SK-N-MC (cell line): ENCODE results near the gene ERP29.
A peak's percentile ranks its signal among the peaks of the same experiment; 100 is the strongest.
"Not testable (repeated sequence)": the region's sequence is repeated elsewhere in the genome, so short reads cannot be mapped to it uniquely, and the experiment has no call there.

Source experiments
- DNase-seq: peaks from one replicate; pipeline ENCODE4 v3.0.0-alpha.2; 2011; ENCODE audit warnings: low read depth, low spot score
- H3K27ac ChIP-seq: fragments of 200-600 bp; sonication (generic); 2 replicates; pipeline ENCODE4 v1.5.1; 2016; ENCODE audit warnings: mixed run types
- H3K36me3 ChIP-seq: fragments of 200-600 bp; sonication (generic); 2 replicates; pipeline ENCODE4 v1.6.1; 2017; ENCODE audit warnings: antibody characterized with exemption, low read length, mixed read lengths; ENCODE audit not compliant: insufficient read depth
- H3K4me3 ChIP-seq: fragments of 200-600 bp; sonication (generic); 2 replicates; pipeline ENCODE4 v1.5.1; 2016
- H3K9ac ChIP-seq: fragments of 200-600 bp; sonication (generic); 2 replicates; pipeline ENCODE4 v1.8.0; 2017; ENCODE audit warnings: mixed run types, mixed read lengths; ENCODE audit not compliant: insufficient read length
- H3K9me3 ChIP-seq: fragments of 200-600 bp; sonication (generic); 2 replicates; pipeline ENCODE4 v1.6.1; 2017; ENCODE audit warnings: low read depth, mild to moderate bottlenecking, antibody characterized with exemption, low read length, moderate library complexity, mixed read lengths
- EZH2 ChIP-seq: fragments of 200-600 bp; sonication (generic); IDR thresholded peaks from one replicate; pipeline ENCODE4 v1.6.1; 2017; ENCODE audit warnings: antibody characterized with exemption
- FOXP2 ChIP-seq: optimal IDR thresholded peaks from 2 replicates; pipeline ENCODE3; 2011; ENCODE audit warnings: mild to moderate bottlenecking, moderate library complexity; ENCODE audit not compliant: insufficient read depth; ENCODE audit errors: extremely low read length, control extremely low read depth
- POLR2AphosphoS5 ChIP-seq: IDR thresholded peaks from 2 replicates; pipeline ENCODE4 v1.6.1; 2012; ENCODE audit warnings: mild to moderate bottlenecking, low read depth, low read length, borderline replicate concordance

Gene ERP29

GRCh38 chr12:112008918-112009317, 4.3 kb upstream of the ERP29 start:
- Histone ChIP-seq H3K4me3 (no peak overlapping the region), H3K36me3 (no peaks in the 10 kb centered on the region), H3K27ac (no peak overlapping the region), H3K9me3 (no peaks in the 10 kb centered on the region), H3K9ac (no peak overlapping the region)
- no peak for TF ChIP-seq POLR2AphosphoS5
- TF ChIP-seq FOXP2: no peak
- no peak for TF ChIP-seq EZH2
- no peak for DNase-seq

- H3K27ac ChIP-seq: peak overlapping the region; percentile 63
- not testable (repeated sequence) for H3K36me3 ChIP-seq, H3K9me3 ChIP-seq, H3K9ac ChIP-seq, H3K4me3 ChIP-seq, DNase-seq
Measured at GRCh38 chr12:112009596-112009995, 3.6 kb upstream of the ERP29 start.

GRCh38 chr12:112010415-112011344, 2.5 kb upstream of the ERP29 start:
- H3K27ac ChIP-seq: peak overlapping the region; percentile 63
- H3K36me3 ChIP-seq: peaks cover 10% of the 10 kb centered on the region
- no peaks in the 10 kb centered on the region for H3K9me3 ChIP-seq
- no peak overlapping the region for H3K4me3 ChIP-seq
- TF ChIP-seq EZH2 (no peak), POLR2AphosphoS5 (no peak; the same call in 1 of the 2 replicates), FOXP2 (no peak)
- H3K9ac ChIP-seq: no peak overlapping the region
- no peak for DNase-seq

- Histone ChIP-seq H3K4me3 (peak overlapping the region; percentile 99), H3K9me3 (no peaks in the 10 kb centered on the region), H3K27ac (no peak overlapping the region), H3K36me3 (peaks cover 20% of the 10 kb centered on the region), H3K9ac (peak overlapping the region; percentile 48)
- TF ChIP-seq POLR2AphosphoS5 (no peak; the same call in 1 of the 2 replicates), FOXP2 (no peak), EZH2 (no peak)
- no peak for DNase-seq
Measured at GRCh38 chr12:112011685-112012084, 1.5 kb upstream of the ERP29 start.

- TF ChIP-seq POLR2AphosphoS5 (peak; percentile 64), FOXP2 (no peak), EZH2 (no peak)
- peak overlapping the region; percentile 82 for H3K27ac ChIP-seq
Measured at GRCh38 chr12:112013601-112014402, 576 bp downstream of the ERP29 start.

GRCh38 chr12:112015938-112016337, 2.7 kb downstream of the ERP29 start:
- TF ChIP-seq EZH2 (no peak), FOXP2 (no peak), POLR2AphosphoS5 (no peak)
- DNase-seq: no peak
- H3K9ac ChIP-seq: no peak overlapping the region
- H3K27ac ChIP-seq: no peak overlapping the region
- H3K9me3 ChIP-seq: no peaks in the 10 kb centered on the region
- H3K36me3 ChIP-seq: peaks cover 60% of the 10 kb centered on the region
- H3K4me3 ChIP-seq: no peak overlapping the region

More at GRCh38 chr12:112013601-112014402, 576 bp downstream of the ERP29 start:
- Histone ChIP-seq H3K9me3 (no peaks in the 10 kb centered on the region), H3K36me3 (peaks cover 39% of the 10 kb centered on the region), H3K9ac (peak overlapping the region; percentile 77), H3K4me3 (peak overlapping the region; percentile 99)
- DNase-seq: no peak

- H3K9ac ChIP-seq: no peak overlapping the region
- no peak overlapping the region for H3K4me3 ChIP-seq
- H3K9me3 ChIP-seq: no peaks in the 10 kb centered on the region
- no peak for DNase-seq
- TF ChIP-seq FOXP2 (no peak), EZH2 (no peak), POLR2AphosphoS5 (0 out of 2 replicates have a peak, but pooled peaks have one; percentile 24)
- H3K27ac ChIP-seq: 0 out of 2 replicates have a peak overlapping the region, but pooled peaks have one; percentile 7
- H3K36me3 ChIP-seq: peaks cover 69% of the 10 kb centered on the region
Measured at GRCh38 chr12:112017041-112017440, 3.8 kb downstream of the ERP29 start.

GRCh38 chr12:112018571-112019237, 5.5 kb downstream of the ERP29 start:
- DNase-seq: no peak
- TF ChIP-seq EZH2: no peak
- no peak for TF ChIP-seq POLR2AphosphoS5
- TF ChIP-seq FOXP2: no peak
- H3K9me3 ChIP-seq: no peaks in the 10 kb centered on the region
- H3K4me3 ChIP-seq: no peak overlapping the region
- peaks cover 84% of the 10 kb centered on the region for H3K36me3 ChIP-seq
- peak overlapping the region; percentile 8 for H3K9ac ChIP-seq
- peak overlapping the region; percentile 25; the same call in 1 of the 2 replicates for H3K27ac ChIP-seq
